LNCAP (cell line): Measurements from ENCODE around the gene RCOR3.
A peak's percentile ranks its signal among the peaks of the same experiment; 100 is the strongest.

ENCODE experiments used
- CTCF ChIP-seq: fragments of 450-650 bp; IDR thresholded peaks from 2 replicates; pipeline ENCODE4 v1.5.1; 2017; ENCODE audit warnings: mild to moderate bottlenecking

Gene RCOR3

GRCh38 chr1:211318576-211319280 lies 59.6 kb downstream of the RCOR3 start:
- no peak for TF ChIP-seq CTCF

- TF ChIP-seq CTCF: no peak
Measured at GRCh38 chr1:211319892-211320291, 60.7 kb downstream of the RCOR3 start.

GRCh38 chr1:211320980-211321379 lies 61.8 kb downstream of the RCOR3 start:
- no peak for TF ChIP-seq CTCF

- TF ChIP-seq CTCF: peak; percentile 94
Measured at GRCh38 chr1:211323156-211324063, 64.2 kb downstream of the RCOR3 start.

- TF ChIP-seq CTCF: no peak
Measured at GRCh38 chr1:211324992-211325775, 66.0 kb downstream of the RCOR3 start.

GRCh38 chr1:211326140-211326527 lies 67.0 kb downstream of the RCOR3 start:
- no peak for TF ChIP-seq CTCF
